Stimulated activated naive B cell treated with anti-CD40 and anti-IgM and Interleukin-4, amounts not matched to agents 10 μg/mL and 1 μg/mL and 100 μg/mL, for 72 hours (primary cell): ENCODE results near the gene FKBP15.
"Not testable (repeated sequence)": the region's sequence is repeated elsewhere in the genome, so short reads cannot be mapped to it uniquely, and the experiment has no call there.

Experiments used
- ATAC-seq, 2 donors: fragments of 150-1000 bp; cut with Tn5 transposase; replicated peaks; 2 replicates each; pipeline ENCODE4 v1.10.0; 2021; ENCODE audit warnings: moderate library complexity in 1 of 2
- DNase-seq: peaks from one replicate; pipeline ENCODE4 v3.0.0; 2021
- H3K27ac Mint-ChIP-seq: one replicate; pipeline ENCODE4 v1.8.0; 2022; ENCODE audit warnings: mild to moderate bottlenecking, mixed read lengths
- H3K27me3 Mint-ChIP-seq, 2 donors: one replicate each; pipeline ENCODE4 v1.8.0; 2022; ENCODE audit warnings: mixed read lengths in 2 of 2
- H3K36me3 Mint-ChIP-seq, 2 donors: one replicate each; pipeline ENCODE4 v1.8.0; 2022; ENCODE audit warnings: mixed read lengths in 2 of 2, mild to moderate bottlenecking in 1 of 2
- H3K4me1 Mint-ChIP-seq, 2 donors: one replicate each; pipeline ENCODE4 v1.8.0; 2022; ENCODE audit warnings: mixed read lengths in 2 of 2, mild to moderate bottlenecking in 1 of 2
- H3K4me3 Mint-ChIP-seq, 2 donors: one replicate each; pipeline ENCODE4 v1.8.0; 2022; ENCODE audit warnings: mild to moderate bottlenecking in 2 of 2, mixed read lengths in 2 of 2, moderate library complexity in 1 of 2
- H3K9me3 Mint-ChIP-seq, 2 donors: one replicate each; pipeline ENCODE4 v1.8.0; 2022; ENCODE audit warnings: mixed read lengths in 2 of 2, mild to moderate bottlenecking in 1 of 2

FKBP15 gene

GRCh38 chr9:113154946-113155345, 66.1 kb downstream of the FKBP15 start:
- peaks cover 0 to 5% of the 10 kb centered on the region in 2 donors for H3K27me3 Mint-ChIP-seq
- no peak overlapping the region for H3K27ac Mint-ChIP-seq
- H3K9me3 Mint-ChIP-seq: no peaks in the 10 kb centered on the region
- H3K4me3 Mint-ChIP-seq: no peak overlapping the region
- peaks cover 14 to 15% of the 10 kb centered on the region in 2 donors for H3K36me3 Mint-ChIP-seq
- ATAC-seq (no peak), DNase-seq (no peak)
- H3K4me1 Mint-ChIP-seq: peaks cover 17 to 22% of the 10 kb centered on the region in 2 donors

GRCh38 chr9:113154471-113154870, 66.6 kb downstream of the FKBP15 start:
- Mint-ChIP-seq H3K27me3 (peaks cover 0 to 5% of the 10 kb centered on the region in 2 donors), H3K36me3 (peaks cover 14% of the 10 kb centered on the region in 2 donors), H3K4me3 (no peak overlapping the region), H3K4me1 (peaks cover 17 to 22% of the 10 kb centered on the region in 2 donors), H3K9me3 (no peaks in the 10 kb centered on the region), H3K27ac (no peak overlapping the region)
- DNase-seq (no peak), ATAC-seq (no peak)

- Mint-ChIP-seq H3K9me3 (no peaks in the 10 kb centered on the region), H3K4me1 (peaks cover 17 to 22% of the 10 kb centered on the region in 2 donors), H3K4me3 (no peak overlapping the region), H3K27ac (no peak overlapping the region), H3K27me3 (peaks cover 0 to 5% of the 10 kb centered on the region in 2 donors), H3K36me3 (peaks cover 9 to 10% of the 10 kb centered on the region in 2 donors)
- DNase-seq: no peak
- ATAC-seq: no peak
Measured at GRCh38 chr9:113153599-113153998, 67.5 kb downstream of the FKBP15 start.

GRCh38 chr9:113152699-113153098, 68.4 kb downstream of the FKBP15 start:
- peaks cover 2 to 6% of the 10 kb centered on the region in 2 donors for H3K36me3 Mint-ChIP-seq
- peaks cover 0 to 5% of the 10 kb centered on the region in 2 donors for H3K27me3 Mint-ChIP-seq
- no peak overlapping the region for H3K27ac Mint-ChIP-seq
- H3K4me1 Mint-ChIP-seq: peaks cover 17 to 22% of the 10 kb centered on the region in 2 donors
- H3K9me3 Mint-ChIP-seq: no peaks in the 10 kb centered on the region
- DNase-seq (no peak), ATAC-seq (no peak)
- peak overlapping the region in 1 of 2 donors; percentile 60 for H3K4me3 Mint-ChIP-seq

- Mint-ChIP-seq H3K9me3 (no peaks in the 10 kb centered on the region), H3K4me1 (peaks cover 17 to 21% of the 10 kb centered on the region in 2 donors), H3K27me3 (peaks cover 0 to 5% of the 10 kb centered on the region in 2 donors), H3K36me3 (peaks cover 0 to 4% of the 10 kb centered on the region in 2 donors), H3K27ac (peak overlapping the region; percentile 39), H3K4me3 (peak overlapping the region; percentile 78 to 79)
- DNase-seq (no peak), ATAC-seq (no peak)
Measured at GRCh38 chr9:113151696-113152630, 69.1 kb downstream of the FKBP15 start.

- H3K9me3 Mint-ChIP-seq: no peaks in the 10 kb centered on the region
- peak; percentile 95 to 96 for ATAC-seq
- peak within 1 kb of the TSS; percentile 78 to 79 for H3K4me3 Mint-ChIP-seq
Measured at GRCh38 chr9:113150670-113151611, 70.1 kb downstream of the FKBP15 start, which contains the start of gene SLC31A2. Gene SLC31A2, plus strand, starts transcription at chr9:113151007. Its CDS starts 68 bp downstream, at chr9:113151075.

GRCh38 chr9:113149561-113149960, 71.5 kb downstream of the FKBP15 start:
- peaks cover 17 to 21% of the 10 kb centered on the region in 2 donors for H3K27me3 Mint-ChIP-seq
- not testable (repeated sequence) for H3K4me3 Mint-ChIP-seq, H3K36me3 Mint-ChIP-seq, ATAC-seq, H3K27ac Mint-ChIP-seq, H3K4me1 Mint-ChIP-seq, H3K9me3 Mint-ChIP-seq, DNase-seq

More at GRCh38 chr9:113150670-113151611, 70.1 kb downstream of the FKBP15 start, which contains the start of gene SLC31A2:
- Mint-ChIP-seq H3K4me1 (peaks cover 11% of the 10 kb centered on the region in 2 donors), H3K36me3 (peaks cover 0 to under 1% of the 10 kb centered on the region in 2 donors), H3K27ac (peak within 1 kb of the TSS; percentile 39), H3K27me3 (peaks cover 6 to 11% of the 10 kb centered on the region in 2 donors)
- peak; percentile 73 for DNase-seq

GRCh38 chr9:113148781-113149510, 72.1 kb downstream of the FKBP15 start:
- no peak overlapping the region for H3K4me3 Mint-ChIP-seq

GRCh38 chr9:113148372-113148705, 72.7 kb downstream of the FKBP15 start:
- no peaks in the 10 kb centered on the region for H3K36me3 Mint-ChIP-seq
- peaks cover 5 to 7% of the 10 kb centered on the region in 2 donors for H3K4me1 Mint-ChIP-seq
- H3K4me3 Mint-ChIP-seq: no peak overlapping the region
- no peaks in the 10 kb centered on the region for H3K9me3 Mint-ChIP-seq
- no peak overlapping the region for H3K27ac Mint-ChIP-seq
- H3K27me3 Mint-ChIP-seq: peaks cover 23 to 31% of the 10 kb centered on the region in 2 donors
- ATAC-seq (no peak), DNase-seq (no peak)

More at GRCh38 chr9:113148781-113149510, 72.1 kb downstream of the FKBP15 start:
- Mint-ChIP-seq H3K36me3 (no peaks in the 10 kb centered on the region), H3K9me3 (no peaks in the 10 kb centered on the region), H3K4me1 (peaks cover 5 to 7% of the 10 kb centered on the region in 2 donors), H3K27ac (no peak overlapping the region), H3K27me3 (peaks cover 23 to 27% of the 10 kb centered on the region in 2 donors)
- ATAC-seq (no peak), DNase-seq (no peak)

GRCh38 chr9:113143432-113144227, 77.4 kb downstream of the FKBP15 start:
- no peak overlapping the region for H3K4me3 Mint-ChIP-seq
- H3K4me1 Mint-ChIP-seq: no peaks in the 10 kb centered on the region
- no peaks in the 10 kb centered on the region for H3K36me3 Mint-ChIP-seq
- no peak for ATAC-seq
- peaks cover 37 to 42% of the 10 kb centered on the region in 2 donors for H3K27me3 Mint-ChIP-seq
- no peak overlapping the region for H3K27ac Mint-ChIP-seq
- peaks cover 4 to 7% of the 10 kb centered on the region in 2 donors for H3K9me3 Mint-ChIP-seq
- no peak for DNase-seq

- H3K4me1 Mint-ChIP-seq, DNase-seq, H3K36me3 Mint-ChIP-seq, ATAC-seq, H3K27ac Mint-ChIP-seq, H3K4me3 Mint-ChIP-seq, H3K9me3 Mint-ChIP-seq: not testable (repeated sequence)
- H3K27me3 Mint-ChIP-seq: peaks cover 39 to 46% of the 10 kb centered on the region in 2 donors
Measured at GRCh38 chr9:113140896-113141295, 80.2 kb downstream of the FKBP15 start.

- Mint-ChIP-seq H3K36me3 (no peaks in the 10 kb centered on the region), H3K27ac (no peak overlapping the region), H3K27me3 (peaks cover 32 to 40% of the 10 kb centered on the region in 2 donors), H3K4me1 (no peaks in the 10 kb centered on the region), H3K9me3 (peaks cover 4 to 7% of the 10 kb centered on the region in 2 donors), H3K4me3 (no peak overlapping the region)
- no peak for ATAC-seq
- DNase-seq: no peak
Measured at GRCh38 chr9:113139953-113140352, 81.1 kb downstream of the FKBP15 start.
